K562 (cell line): ENCODE measurements around the gene CDCA5. TPM values are rescaled to one million over a fixed set of nuclear protein-coding genes. Genes with fewer than 3 reads are reported as not detected.
A peak's percentile ranks its signal among the peaks of the same experiment; 100 is the strongest.

ENCODE experiments used
- BHLHE40 ChIP-seq: IDR thresholded peaks from 2 replicates; pipeline ENCODE4 v1.6.1; 2011; ENCODE audit warnings: low read length, improper control_type of control experiment
- DLX4 ChIP-seq: fragments of 250-450 bp; sonication (Bioruptor Pico); IDR thresholded peaks from 2 replicates; pipeline ENCODE4 v1.6.1; 2021; ENCODE audit warnings: mild to moderate bottlenecking
- HDAC1 ChIP-seq, 2 experiments: fragments of 450-650 bp; IDR thresholded peaks; 2 replicates each; pipeline ENCODE4 v1.6.1; 2016 to 2017; ENCODE audit warnings: inconsistent platforms in 1 of 2, mild to moderate bottlenecking in 1 of 2, moderate library complexity in 1 of 2
- LEF1 ChIP-seq: fragments of 450-650 bp; IDR thresholded peaks from 2 replicates; pipeline ENCODE4 v1.6.1; 2016; ENCODE audit warnings: mild to moderate bottlenecking
- MAZ ChIP-seq, 2 experiments: fragments of 450-650 bp in 1 of 2; sonication (generic) in 1 of 2; formaldehyde crosslinking; IDR thresholded peaks in 1 of 2; conservative IDR thresholded peaks in 1 of 2; 2 replicates each; pipeline versions ENCODE4 v1.4.0 to v1.5.0; 2020; ENCODE audit warnings: mild to moderate bottlenecking in 1 of 2, missing genetic modification reagents in 1 of 2
- NFIC ChIP-seq: fragments of 450-650 bp; IDR thresholded peaks from 2 replicates; pipeline ENCODE4 v1.6.1; 2017; ENCODE audit warnings: mild to moderate bottlenecking, inconsistent platforms
- SRSF1 ChIP-seq: fragments of 200-400 bp; formaldehyde crosslinking; IDR thresholded peaks from 2 replicates; pipeline ENCODE4 v1.6.1; 2017; ENCODE audit warnings: mild to moderate bottlenecking, low read depth, low read length, moderate library complexity
- YBX1 ChIP-seq: fragments of 450-650 bp; IDR thresholded peaks from 2 replicates; pipeline ENCODE4 v1.7.1; 2016; ENCODE audit warnings: mild to moderate bottlenecking
- YY1 ChIP-seq, 3 experiments: IDR thresholded peaks; 2 replicates each; pipeline ENCODE4 v1.6.1; 2011; ENCODE audit warnings: low read length in 2 of 3, mild to moderate bottlenecking in 2 of 3, moderate library complexity in 2 of 3, borderline replicate concordance in 1 of 3, control low read depth in 1 of 3, low read depth in 1 of 3; ENCODE audit not compliant: insufficient read depth in 3 of 3, insufficient replicate concordance in 2 of 3, control insufficient read depth in 1 of 3, insufficient read length in 1 of 3; ENCODE audit errors: extremely low read depth in 1 of 3
- ZBED1 ChIP-seq: IDR thresholded peaks from 2 replicates; pipeline ENCODE4 v1.6.1; 2014
- ZBTB8A ChIP-seq: fragments of 450-650 bp; IDR thresholded peaks from 2 replicates; pipeline ENCODE4 v1.6.1; 2018; ENCODE audit warnings: mild to moderate bottlenecking, moderate library complexity; ENCODE audit not compliant: partially characterized antibody
- ZNF263 ChIP-seq: sonication (generic); formaldehyde crosslinking; IDR thresholded peaks from 2 replicates; pipeline ENCODE4 v1.8.0; 2022; ENCODE audit warnings: mild to moderate bottlenecking, missing genetic modification reagents, borderline replicate concordance
- ZNF436 ChIP-seq: fragments of 250-450, 450-650 bp; sonication (Bioruptor Pico); formaldehyde crosslinking; IDR thresholded peaks from 2 replicates; pipeline ENCODE4 v1.7.0; 2020; ENCODE audit warnings: mild to moderate bottlenecking
- polyA plus RNA-seq, 8 experiments: library from polyadenylated mRNA; depleted of rRNA in 4 of 8; stranded (reverse) in 5 of 8; unstranded in 3 of 8; fragments of >200 nt; fragmentation: Nextera tagmentation in 2 of 8; fragmentation: Illumina TruSeq in 1 of 8; extraction: Ambion mirVana in 2 of 8; extraction: Trizol in 1 of 8; gene quantifications; 2 replicates each; pipeline versions ENCODE4 v1.2.1 to v1.2.3, GENCODE V29; 2011 to 2014; ENCODE audit warnings: inconsistent platforms in 1 of 8, missing spikeins in 1 of 8
- total RNA-seq, 7 experiments: library from RNA; depleted of rRNA in 6 of 7; stranded (reverse); fragments of >200 nt in 6 of 7; fragmentation: Illumina TruSeq in 2 of 7; extraction: Trizol in 2 of 7; gene quantifications; 2 replicates each; pipeline versions ENCODE4 v1.2.1 to v1.2.3, GENCODE V29; 2011 to 2021; ENCODE audit warnings: low replicate concordance in 1 of 7
- TF ChIP-seq, protein P1 (sequence below): sonication (generic); formaldehyde crosslinking; IDR thresholded peaks from 2 replicates; pipeline ENCODE4 v1.8.0; 2022; ENCODE audit warnings: missing genetic modification reagents, mild to moderate bottlenecking, moderate library complexity, borderline replicate concordance
- TF ChIP-seq, protein P2 (sequence below), 2 experiments: fragments of 450-650 bp in 1 of 2; sonication (generic) in 1 of 2; formaldehyde crosslinking; conservative IDR thresholded peaks; 2 replicates each; pipeline versions ENCODE4 v1.4.0 to v1.8.1; 2020 to 2022; ENCODE audit warnings: mild to moderate bottlenecking in 1 of 2, missing genetic modification reagents in 1 of 2
- TF ChIP-seq, protein P3 (sequence below): sonication (generic); formaldehyde crosslinking; IDR thresholded peaks from 2 replicates; pipeline ENCODE4 v1.8.0; 2023; ENCODE audit warnings: mild to moderate bottlenecking, missing genetic modification reagents
- TF ChIP-seq, protein P4 (sequence below): fragments of 450-650 bp; IDR thresholded peaks from 2 replicates; pipeline ENCODE4 v1.6.1; 2017; ENCODE audit warnings: antibody characterized with exemption, mild to moderate bottlenecking
- TF ChIP-seq, protein P5 (sequence below): fragments of 250-450 bp; sonication (Bioruptor Pico); IDR thresholded peaks from 2 replicates; pipeline ENCODE4 v1.8.0; 2022; ENCODE audit warnings: moderate library complexity, mild to moderate bottlenecking, inconsistent platforms

CDCA5 gene
- total and polyA plus RNA-seq, 9 of the 15 experiments (the other 6 are each of a cell fraction or from before 2014, with no cell fraction given): 18.9 to 94.3 (median 64.6) TPM

DNA sequence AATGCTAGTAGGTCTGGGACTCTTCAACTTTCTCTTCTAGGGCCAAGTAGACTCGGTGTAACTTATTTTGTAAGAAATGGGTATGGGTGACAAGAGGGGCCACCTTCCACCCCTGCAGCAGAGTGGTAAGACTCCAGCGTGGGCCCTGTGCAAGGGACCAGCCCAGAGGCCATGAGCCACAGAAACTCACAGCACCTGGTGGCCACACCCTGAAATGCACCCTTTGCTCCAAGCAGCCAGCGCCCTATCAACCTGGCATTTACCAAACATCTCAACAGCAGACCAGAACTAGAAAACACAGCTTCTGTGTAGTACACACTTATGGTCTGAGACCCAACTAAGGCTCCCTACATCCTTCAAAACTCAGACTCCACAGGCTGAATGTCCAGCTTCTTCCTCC, 5.7 kb downstream of the CDCA5 start (continued):
- TF ChIP-seq ZBTB8A (no peak), BHLHE40 (no peak), ZBED1 (no peak), YBX1 (no peak), ZNF436 (CRISPR knock-in tag) (no peak), HDAC1 (IDR thresholded peaks at IDR 0.05) (no peak), NFIC (no peak), MAZ (CRISPR knock-in tag; conservative IDR thresholded peaks at IDR 0.05 in 1 of 2, IDR thresholded peaks at IDR 0.05 in 1 of 2) (no peak), ZNF263 (CRISPR knock-in tag) (no peak), SRSF1 (no peak), LEF1 (no peak), YY1 (IDR thresholded peaks at IDR 0.05; ENCODE audit: borderline replicate concordance in 1 of 3, control insufficient read depth in 1 of 3, extremely low read depth in 1 of 3, insufficient read depth in 3 of 3, insufficient read length in 1 of 3, insufficient replicate concordance in 2 of 3, low read depth in 1 of 3, low read length in 2 of 3) (peak in 2 of 3 experiments; percentile 28 to 47), DLX4 (CRISPR knock-in tag) (no peak)
- TF ChIP-seq, protein P1, sequence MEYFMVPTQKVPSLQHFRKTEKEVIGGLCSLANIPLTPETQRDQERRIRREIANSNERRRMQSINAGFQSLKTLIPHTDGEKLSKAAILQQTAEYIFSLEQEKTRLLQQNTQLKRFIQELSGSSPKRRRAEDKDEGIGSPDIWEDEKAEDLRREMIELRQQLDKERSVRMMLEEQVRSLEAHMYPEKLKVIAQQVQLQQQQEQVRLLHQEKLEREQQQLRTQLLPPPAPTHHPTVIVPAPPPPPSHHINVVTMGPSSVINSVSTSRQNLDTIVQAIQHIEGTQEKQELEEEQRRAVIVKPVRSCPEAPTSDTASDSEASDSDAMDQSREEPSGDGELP: no peak
- TF ChIP-seq, protein P2, sequence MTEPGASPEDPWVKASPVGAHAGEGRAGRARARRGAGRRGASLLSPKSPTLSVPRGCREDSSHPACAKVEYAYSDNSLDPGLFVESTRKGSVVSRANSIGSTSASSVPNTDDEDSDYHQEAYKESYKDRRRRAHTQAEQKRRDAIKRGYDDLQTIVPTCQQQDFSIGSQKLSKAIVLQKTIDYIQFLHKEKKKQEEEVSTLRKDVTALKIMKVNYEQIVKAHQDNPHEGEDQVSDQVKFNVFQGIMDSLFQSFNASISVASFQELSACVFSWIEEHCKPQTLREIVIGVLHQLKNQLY (CRISPR knock-in tag; conservative IDR thresholded peaks at IDR 0.05): no peak
- TF ChIP-seq, protein P3, sequence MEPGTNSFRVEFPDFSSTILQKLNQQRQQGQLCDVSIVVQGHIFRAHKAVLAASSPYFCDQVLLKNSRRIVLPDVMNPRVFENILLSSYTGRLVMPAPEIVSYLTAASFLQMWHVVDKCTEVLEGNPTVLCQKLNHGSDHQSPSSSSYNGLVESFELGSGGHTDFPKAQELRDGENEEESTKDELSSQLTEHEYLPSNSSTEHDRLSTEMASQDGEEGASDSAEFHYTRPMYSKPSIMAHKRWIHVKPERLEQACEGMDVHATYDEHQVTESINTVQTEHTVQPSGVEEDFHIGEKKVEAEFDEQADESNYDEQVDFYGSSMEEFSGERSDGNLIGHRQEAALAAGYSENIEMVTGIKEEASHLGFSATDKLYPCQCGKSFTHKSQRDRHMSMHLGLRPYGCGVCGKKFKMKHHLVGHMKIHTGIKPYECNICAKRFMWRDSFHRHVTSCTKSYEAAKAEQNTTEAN (CRISPR knock-in tag): no peak
- TF ChIP-seq, protein P4, sequence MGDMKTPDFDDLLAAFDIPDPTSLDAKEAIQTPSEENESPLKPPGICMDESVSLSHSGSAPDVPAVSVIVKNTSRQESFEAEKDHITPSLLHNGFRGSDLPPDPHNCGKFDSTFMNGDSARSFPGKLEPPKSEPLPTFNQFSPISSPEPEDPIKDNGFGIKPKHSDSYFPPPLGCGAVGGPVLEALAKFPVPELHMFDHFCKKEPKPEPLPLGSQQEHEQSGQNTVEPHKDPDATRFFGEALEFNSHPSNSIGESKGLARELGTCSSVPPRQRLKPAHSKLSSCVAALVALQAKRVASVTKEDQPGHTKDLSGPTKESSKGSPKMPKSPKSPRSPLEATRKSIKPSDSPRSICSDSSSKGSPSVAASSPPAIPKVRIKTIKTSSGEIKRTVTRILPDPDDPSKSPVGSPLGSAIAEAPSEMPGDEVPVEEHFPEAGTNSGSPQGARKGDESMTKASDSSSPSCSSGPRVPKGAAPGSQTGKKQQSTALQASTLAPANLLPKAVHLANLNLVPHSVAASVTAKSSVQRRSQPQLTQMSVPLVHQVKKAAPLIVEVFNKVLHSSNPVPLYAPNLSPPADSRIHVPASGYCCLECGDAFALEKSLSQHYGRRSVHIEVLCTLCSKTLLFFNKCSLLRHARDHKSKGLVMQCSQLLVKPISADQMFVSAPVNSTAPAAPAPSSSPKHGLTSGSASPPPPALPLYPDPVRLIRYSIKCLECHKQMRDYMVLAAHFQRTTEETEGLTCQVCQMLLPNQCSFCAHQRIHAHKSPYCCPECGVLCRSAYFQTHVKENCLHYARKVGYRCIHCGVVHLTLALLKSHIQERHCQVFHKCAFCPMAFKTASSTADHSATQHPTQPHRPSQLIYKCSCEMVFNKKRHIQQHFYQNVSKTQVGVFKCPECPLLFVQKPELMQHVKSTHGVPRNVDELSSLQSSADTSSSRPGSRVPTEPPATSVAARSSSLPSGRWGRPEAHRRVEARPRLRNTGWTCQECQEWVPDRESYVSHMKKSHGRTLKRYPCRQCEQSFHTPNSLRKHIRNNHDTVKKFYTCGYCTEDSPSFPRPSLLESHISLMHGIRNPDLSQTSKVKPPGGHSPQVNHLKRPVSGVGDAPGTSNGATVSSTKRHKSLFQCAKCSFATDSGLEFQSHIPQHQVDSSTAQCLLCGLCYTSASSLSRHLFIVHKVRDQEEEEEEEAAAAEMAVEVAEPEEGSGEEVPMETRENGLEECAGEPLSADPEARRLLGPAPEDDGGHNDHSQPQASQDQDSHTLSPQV: no peak
- TF ChIP-seq, protein P5, sequence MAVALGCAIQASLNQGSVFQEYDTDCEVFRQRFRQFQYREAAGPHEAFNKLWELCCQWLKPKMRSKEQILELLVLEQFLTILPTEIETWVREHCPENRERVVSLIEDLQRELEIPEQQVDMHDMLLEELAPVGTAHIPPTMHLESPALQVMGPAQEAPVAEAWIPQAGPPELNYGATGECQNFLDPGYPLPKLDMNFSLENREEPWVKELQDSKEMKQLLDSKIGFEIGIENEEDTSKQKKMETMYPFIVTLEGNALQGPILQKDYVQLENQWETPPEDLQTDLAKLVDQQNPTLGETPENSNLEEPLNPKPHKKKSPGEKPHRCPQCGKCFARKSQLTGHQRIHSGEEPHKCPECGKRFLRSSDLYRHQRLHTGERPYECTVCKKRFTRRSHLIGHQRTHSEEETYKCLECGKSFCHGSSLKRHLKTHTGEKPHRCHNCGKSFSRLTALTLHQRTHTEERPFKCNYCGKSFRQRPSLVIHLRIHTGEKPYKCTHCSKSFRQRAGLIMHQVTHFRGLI (CRISPR knock-in tag): no peak
